ENCODE results near the gene C21orf91.

The C21orf91 gene

GRCh38 chr21:17782051-17782450 lies 37.1 kb downstream of the C21orf91 start:
- no peaks in the 10 kb centered on the region for H3K27me3 ChIP-seq (ENCODE audit: insufficient read depth, low read depth)
- no peak overlapping the region for H2AFZ ChIP-seq (ENCODE audit: low read depth)
- no peaks in the 10 kb centered on the region for H3K79me2 ChIP-seq (ENCODE audit: insufficient read depth, low read depth)
- peak overlapping the region; percentile 91 for H3K4me2 ChIP-seq
- TF ChIP-seq, protein P1, sequence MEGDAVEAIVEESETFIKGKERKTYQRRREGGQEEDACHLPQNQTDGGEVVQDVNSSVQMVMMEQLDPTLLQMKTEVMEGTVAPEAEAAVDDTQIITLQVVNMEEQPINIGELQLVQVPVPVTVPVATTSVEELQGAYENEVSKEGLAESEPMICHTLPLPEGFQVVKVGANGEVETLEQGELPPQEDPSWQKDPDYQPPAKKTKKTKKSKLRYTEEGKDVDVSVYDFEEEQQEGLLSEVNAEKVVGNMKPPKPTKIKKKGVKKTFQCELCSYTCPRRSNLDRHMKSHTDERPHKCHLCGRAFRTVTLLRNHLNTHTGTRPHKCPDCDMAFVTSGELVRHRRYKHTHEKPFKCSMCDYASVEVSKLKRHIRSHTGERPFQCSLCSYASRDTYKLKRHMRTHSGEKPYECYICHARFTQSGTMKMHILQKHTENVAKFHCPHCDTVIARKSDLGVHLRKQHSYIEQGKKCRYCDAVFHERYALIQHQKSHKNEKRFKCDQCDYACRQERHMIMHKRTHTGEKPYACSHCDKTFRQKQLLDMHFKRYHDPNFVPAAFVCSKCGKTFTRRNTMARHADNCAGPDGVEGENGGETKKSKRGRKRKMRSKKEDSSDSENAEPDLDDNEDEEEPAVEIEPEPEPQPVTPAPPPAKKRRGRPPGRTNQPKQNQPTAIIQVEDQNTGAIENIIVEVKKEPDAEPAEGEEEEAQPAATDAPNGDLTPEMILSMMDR (conservative IDR thresholded peaks at IDR 0.05; ENCODE audit: low read depth, low read length), result no peak
- H3K4me1 ChIP-seq (ENCODE audit: low read depth, poor library complexity, severe bottlenecking), result peaks cover 99% of the 10 kb centered on the region
- H3K27ac ChIP-seq, result peak overlapping the region; percentile 81; the same call in 1 of the 2 replicates
- H3K9ac ChIP-seq, result no peak overlapping the region
- no peaks in the 10 kb centered on the region for H4K20me1 ChIP-seq (ENCODE audit: insufficient read depth)
- H3K36me3 ChIP-seq (ENCODE audit: insufficient read depth), result no peaks in the 10 kb centered on the region
- no peak overlapping the region for H3K4me3 ChIP-seq (IDR thresholded peaks at IDR 0.05; ENCODE audit: insufficient read depth, low read depth, low read length)

DNA sequence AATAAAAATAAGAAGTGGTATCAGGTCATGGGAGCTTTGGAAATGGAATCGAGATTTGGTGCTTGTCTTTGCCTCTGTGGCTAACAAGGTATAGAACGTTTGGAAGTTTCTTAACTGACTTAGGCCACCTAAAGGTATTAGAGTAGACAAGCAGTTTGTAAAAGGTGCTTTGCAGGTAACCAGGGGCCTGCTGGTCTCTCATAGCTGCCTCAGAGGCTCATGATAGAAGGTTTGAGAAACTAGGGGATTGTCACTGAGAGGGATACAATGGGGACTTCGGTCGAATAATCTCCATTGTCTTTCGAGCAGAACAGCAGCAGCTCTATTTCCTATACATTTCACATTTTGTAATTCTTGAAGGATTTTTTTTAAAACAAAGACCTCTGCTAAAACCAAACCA lies 37.6 kb downstream of the C21orf91 start:
- Histone ChIP-seq H3K4me2 (peak overlapping the region; percentile 91), H3K9ac (no peak overlapping the region), H3K27ac (peak overlapping the region; percentile 45; the same call in 1 of the 2 replicates), H4K20me1 (ENCODE audit: insufficient read depth) (no peaks in the 10 kb centered on the region), H3K4me1 (ENCODE audit: low read depth, poor library complexity, severe bottlenecking) (peaks cover 99% of the 10 kb centered on the region), H2AFZ (ENCODE audit: low read depth) (no peak overlapping the region), H3K4me3 (IDR thresholded peaks at IDR 0.05; ENCODE audit: insufficient read depth, low read depth, low read length) (no peak overlapping the region), H3K36me3 (ENCODE audit: insufficient read depth) (no peaks in the 10 kb centered on the region), H3K79me2 (ENCODE audit: insufficient read depth, low read depth) (no peaks in the 10 kb centered on the region), H3K27me3 (ENCODE audit: insufficient read depth, low read depth) (no peaks in the 10 kb centered on the region)
- TF ChIP-seq, protein P1 (conservative IDR thresholded peaks at IDR 0.05; ENCODE audit: low read depth, low read length), result no peak

DNA sequence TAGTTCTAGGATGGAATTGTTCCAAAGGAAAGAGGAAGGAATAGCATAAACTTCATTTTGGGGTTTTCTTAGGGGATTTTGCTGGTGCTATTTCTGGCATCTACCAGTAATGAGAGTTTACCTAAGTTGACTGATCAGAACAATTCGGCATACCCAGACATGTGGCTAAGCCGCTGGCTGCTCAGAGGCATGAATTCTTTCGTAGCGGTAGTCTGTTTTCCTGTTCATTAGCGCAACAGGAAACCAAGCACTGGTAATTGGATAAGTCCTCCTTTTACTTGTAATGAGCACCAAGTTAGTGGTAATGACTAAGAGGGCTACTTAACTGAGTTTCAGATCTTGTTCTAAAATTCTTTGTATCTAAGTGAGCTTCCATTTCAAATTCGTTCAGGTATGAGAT lies 38.6 kb downstream of the C21orf91 start:
- H3K9ac ChIP-seq, result no peak overlapping the region; the same call in 1 of the 2 replicates
- H3K4me3 ChIP-seq (IDR thresholded peaks at IDR 0.05; ENCODE audit: insufficient read depth, low read depth, low read length), result no peak overlapping the region
- no peaks in the 10 kb centered on the region for H3K79me2 ChIP-seq (ENCODE audit: insufficient read depth, low read depth)
- H4K20me1 ChIP-seq (ENCODE audit: insufficient read depth), result no peaks in the 10 kb centered on the region
- H3K36me3 ChIP-seq (ENCODE audit: insufficient read depth), result no peaks in the 10 kb centered on the region
- H3K4me1 ChIP-seq (ENCODE audit: low read depth, poor library complexity, severe bottlenecking), result peaks cover 100% of the 10 kb centered on the region
- peak overlapping the region; percentile 45 for H3K27ac ChIP-seq
- TF ChIP-seq, protein P1 (conservative IDR thresholded peaks at IDR 0.05; ENCODE audit: low read depth, low read length), result no peak
- H2AFZ ChIP-seq (ENCODE audit: low read depth), result peak overlapping the region; percentile 29; the same call in 1 of the 2 replicates
- H3K4me2 ChIP-seq, result peak overlapping the region; percentile 91
- H3K27me3 ChIP-seq (ENCODE audit: insufficient read depth, low read depth), result no peaks in the 10 kb centered on the region

DNA sequence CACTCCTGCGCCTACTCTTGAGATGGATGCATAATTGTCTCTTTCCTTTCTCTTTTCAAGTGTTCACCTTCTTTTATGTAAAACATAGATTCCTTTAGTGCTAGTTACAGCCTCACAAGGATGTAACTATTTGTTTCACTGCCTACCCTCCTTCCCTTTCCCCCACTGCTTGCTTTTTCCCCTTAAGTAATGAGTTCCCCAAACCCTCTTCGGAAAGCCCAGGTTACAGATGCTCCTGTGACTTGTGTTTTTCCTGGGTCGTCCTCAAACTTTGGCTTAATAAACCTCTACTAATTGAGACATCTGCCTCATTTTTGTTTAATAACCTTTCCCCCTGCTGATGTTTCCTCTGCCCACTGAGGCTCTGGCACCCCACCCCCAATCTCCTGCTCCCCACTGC lies 39.2 kb downstream of the C21orf91 start:
- H3K79me2 ChIP-seq (ENCODE audit: insufficient read depth, low read depth), result no peaks in the 10 kb centered on the region
- no peaks in the 10 kb centered on the region for H3K27me3 ChIP-seq (ENCODE audit: insufficient read depth, low read depth)
- no peaks in the 10 kb centered on the region for H3K36me3 ChIP-seq (ENCODE audit: insufficient read depth)
- peaks cover 100% of the 10 kb centered on the region for H3K4me1 ChIP-seq (ENCODE audit: low read depth, poor library complexity, severe bottlenecking)
- peak overlapping the region; percentile 45 for H3K27ac ChIP-seq
- H2AFZ ChIP-seq (ENCODE audit: low read depth), result no peak overlapping the region; the same call in 1 of the 2 replicates
- TF ChIP-seq, protein P1 (conservative IDR thresholded peaks at IDR 0.05; ENCODE audit: low read depth, low read length), result no peak
- no peak overlapping the region for H3K9ac ChIP-seq
- peak overlapping the region; percentile 91 for H3K4me2 ChIP-seq
- H3K4me3 ChIP-seq (IDR thresholded peaks at IDR 0.05; ENCODE audit: insufficient read depth, low read depth, low read length), result no peak overlapping the region
- no peaks in the 10 kb centered on the region for H4K20me1 ChIP-seq (ENCODE audit: insufficient read depth)
